Prostate gland (tissue), 2 donors: ENCODE results near the gene ADAMTS20. TPM values are rescaled to one million over a fixed set of nuclear protein-coding genes. Genes with fewer than 3 reads are reported as not detected.
"Not testable (repeated sequence)": the region's sequence is repeated elsewhere in the genome, so short reads cannot be mapped to it uniquely, and the experiment has no call there.

Experiments used
- DNase-seq: peaks from one replicate; pipeline ENCODE4 v3.0.0-alpha.2; 2019; ENCODE audit warnings: low spot score
- H3K27ac ChIP-seq, 2 donors: fragments of 200-600 bp; sonication (generic); 2 replicates each; pipeline ENCODE4 v1.5.1; 2017 to 2019
- H3K27me3 ChIP-seq: fragments of 200-600 bp; sonication (generic); replicated peaks from 2 replicates; pipeline ENCODE4 v1.5.1; 2019; ENCODE audit not compliant: insufficient read depth
- H3K36me3 ChIP-seq, 2 donors: fragments of 200-600 bp; sonication (generic); 1 replicate in 1 of 2; 2 replicates in 1 of 2; pipeline versions ENCODE4 v1.5.1 to v1.8.1; 2017 to 2019
- H3K4me1 ChIP-seq: fragments of 200-600 bp; sonication (generic); replicated peaks from 2 replicates; pipeline ENCODE4 v1.5.1; 2019
- H3K4me3 ChIP-seq, 2 donors: fragments of 200-600 bp; sonication (generic); 2 replicates each; pipeline ENCODE4 v1.5.1; 2017 to 2019
- H3K9me3 ChIP-seq: fragments of 200-600 bp; sonication (generic); 2 replicates; pipeline ENCODE4 v1.5.1; 2017
- POLR2A ChIP-seq: fragments of 450-650 bp; IDR thresholded peaks from one replicate; pipeline ENCODE4 v1.6.1; 2016; ENCODE audit warnings: antibody characterized with exemption, mild to moderate bottlenecking
- POLR2AphosphoS5 ChIP-seq: sonication (generic); formaldehyde crosslinking; IDR thresholded peaks from one replicate; pipeline ENCODE4 v1.6.1; 2017; ENCODE audit warnings: antibody characterized with exemption
- WGBS: methylation state at CpG from one replicate; pipeline ENCODE4 v1.1.5; 2018; 5-methylcytosine and 5-hydroxymethylcytosine counted together
- intact Hi-C: fragments of 100-400 bp; cut with DNase I; formaldehyde crosslinking; loops from one replicate; pipeline ENCODE4 v1.14.2; 2022
- total RNA-seq, 2 donors: library from RNA; depleted of rRNA; stranded (reverse); fragments of >200 nt; gene quantifications; one replicate each; pipeline ENCODE4 v1.1.0, GENCODE V29; 2016
- TF ChIP-seq, protein P1 (sequence below), 4 experiments: fragments of 200-600 bp in 2 of 4; fragments of 450-650 bp in 2 of 4; sonication (generic) in 2 of 4; IDR thresholded peaks; 1 replicate in 3 of 4; 2 replicates in 1 of 4; pipeline ENCODE4 v1.5.1; 2016 to 2019; ENCODE audit warnings: antibody characterized with exemption in 4 of 4, mild to moderate bottlenecking in 2 of 4, moderate library complexity in 2 of 4

The ADAMTS20 gene
- total RNA-seq, 2 donors from 2014 or later, result 0.23 TPM; not detected in 1

GRCh38 chr12:43361031-43361710, 190.8 kb downstream of the ADAMTS20 start:
- no peak for DNase-seq
- WGBS, result 46% methylated on average over 6 of the region's 6 CpGs
- no peaks in the 10 kb centered on the region for H3K36me3 ChIP-seq

DNA sequence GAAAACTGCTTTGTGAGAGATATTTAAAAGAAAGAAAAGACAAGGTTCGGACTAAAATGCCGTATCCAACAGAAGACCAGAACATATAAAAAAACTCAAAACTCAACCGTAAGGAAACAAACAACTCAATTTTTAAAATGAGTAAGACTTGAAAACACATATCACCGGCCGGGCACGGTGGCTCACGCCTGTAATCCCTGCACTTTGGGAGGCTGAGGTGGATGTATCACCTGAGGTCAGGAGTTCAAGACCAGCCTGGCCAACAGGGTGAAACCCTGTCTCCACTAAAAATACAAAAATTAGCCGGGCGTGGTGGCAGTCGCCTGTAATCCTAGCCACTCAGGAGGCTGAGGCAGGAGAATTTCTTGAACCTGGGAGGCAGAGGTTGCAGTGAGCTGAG, 192.0 kb downstream of the ADAMTS20 start:
- H3K27me3 ChIP-seq, intact Hi-C loops, H3K36me3 ChIP-seq, H3K27ac ChIP-seq, H3K4me3 ChIP-seq, H3K9me3 ChIP-seq, DNase-seq, H3K4me1 ChIP-seq: not testable (repeated sequence)
- 98% methylated on average over 10 of the region's 10 CpGs for WGBS

More at GRCh38 chr12:43361031-43361710, 190.8 kb downstream of the ADAMTS20 start:
- H3K27me3 ChIP-seq, result no peaks in the 10 kb centered on the region
- no peak for TF ChIP-seq POLR2AphosphoS5
- no peak for TF ChIP-seq POLR2A
- TF ChIP-seq, protein P1, sequence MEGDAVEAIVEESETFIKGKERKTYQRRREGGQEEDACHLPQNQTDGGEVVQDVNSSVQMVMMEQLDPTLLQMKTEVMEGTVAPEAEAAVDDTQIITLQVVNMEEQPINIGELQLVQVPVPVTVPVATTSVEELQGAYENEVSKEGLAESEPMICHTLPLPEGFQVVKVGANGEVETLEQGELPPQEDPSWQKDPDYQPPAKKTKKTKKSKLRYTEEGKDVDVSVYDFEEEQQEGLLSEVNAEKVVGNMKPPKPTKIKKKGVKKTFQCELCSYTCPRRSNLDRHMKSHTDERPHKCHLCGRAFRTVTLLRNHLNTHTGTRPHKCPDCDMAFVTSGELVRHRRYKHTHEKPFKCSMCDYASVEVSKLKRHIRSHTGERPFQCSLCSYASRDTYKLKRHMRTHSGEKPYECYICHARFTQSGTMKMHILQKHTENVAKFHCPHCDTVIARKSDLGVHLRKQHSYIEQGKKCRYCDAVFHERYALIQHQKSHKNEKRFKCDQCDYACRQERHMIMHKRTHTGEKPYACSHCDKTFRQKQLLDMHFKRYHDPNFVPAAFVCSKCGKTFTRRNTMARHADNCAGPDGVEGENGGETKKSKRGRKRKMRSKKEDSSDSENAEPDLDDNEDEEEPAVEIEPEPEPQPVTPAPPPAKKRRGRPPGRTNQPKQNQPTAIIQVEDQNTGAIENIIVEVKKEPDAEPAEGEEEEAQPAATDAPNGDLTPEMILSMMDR (IDR thresholded peaks at IDR 0.05), result no peak
- H3K4me3 ChIP-seq, result no peak overlapping the region
- H3K4me1 ChIP-seq, result no peaks in the 10 kb centered on the region
- no peaks in the 10 kb centered on the region for H3K9me3 ChIP-seq
- intact Hi-C loops, result no loop called here
- no peak overlapping the region for H3K27ac ChIP-seq

- no peaks in the 10 kb centered on the region for H3K9me3 ChIP-seq
- H3K27me3 ChIP-seq, result no peaks in the 10 kb centered on the region
- H3K4me1 ChIP-seq, result no peaks in the 10 kb centered on the region
- H3K27ac ChIP-seq, result no peak overlapping the region
- H3K4me3 ChIP-seq, result no peak overlapping the region
- TF ChIP-seq POLR2A (no peak), POLR2AphosphoS5 (no peak)
- TF ChIP-seq, protein P1 (IDR thresholded peaks at IDR 0.05), result no peak
- H3K36me3 ChIP-seq, result no peaks in the 10 kb centered on the region
- intact Hi-C loops, result no loop called here
- DNase-seq, result no peak
- WGBS, result 97% methylated on average over 1 of the region's 1 CpG
Measured at GRCh38 chr12:43357141-43357540, 194.9 kb downstream of the ADAMTS20 start.

- TF ChIP-seq POLR2AphosphoS5, result no peak
- TF ChIP-seq POLR2A, result no peak
- TF ChIP-seq, protein P1 (IDR thresholded peaks at IDR 0.05), result no peak
- Histone ChIP-seq H3K4me3 (no peak overlapping the region), H3K4me1 (no peaks in the 10 kb centered on the region), H3K9me3 (no peaks in the 10 kb centered on the region), H3K27ac (no peak overlapping the region), H3K27me3 (no peaks in the 10 kb centered on the region), H3K36me3 (no peaks in the 10 kb centered on the region)
- 92% methylated on average over 3 of the region's 3 CpGs for WGBS
- DNase-seq, result no peak
- intact Hi-C loops, result no loop called here
Measured at GRCh38 chr12:43352001-43352400, 200.0 kb downstream of the ADAMTS20 start.

DNA sequence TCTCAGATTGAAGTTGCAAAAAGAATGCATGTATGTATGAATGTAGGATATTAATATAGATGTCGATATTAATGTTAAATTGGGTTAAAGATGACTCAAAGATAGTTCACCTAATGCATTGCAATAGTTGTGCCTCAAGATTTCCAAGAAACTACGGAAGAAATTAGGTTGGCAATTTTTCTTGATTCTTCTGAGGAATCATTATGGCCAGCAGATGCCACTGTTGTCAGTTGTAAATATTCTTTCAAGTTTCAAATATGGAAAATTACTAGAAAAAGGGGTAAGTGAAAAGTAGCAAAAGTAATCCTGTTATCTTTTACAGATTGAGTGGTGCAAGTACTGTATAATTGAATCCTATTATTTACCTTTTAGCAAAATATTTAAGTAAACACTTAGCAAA, 202.1 kb downstream of the ADAMTS20 start:
- Histone ChIP-seq H3K4me3 (no peak overlapping the region), H3K4me1 (no peaks in the 10 kb centered on the region), H3K27me3 (no peaks in the 10 kb centered on the region), H3K36me3 (no peaks in the 10 kb centered on the region), H3K9me3 (no peaks in the 10 kb centered on the region), H3K27ac (no peak overlapping the region)
- intact Hi-C loops, result no loop called here
- WGBS, result 62% methylated on average over 2 of the region's 2 CpGs
- TF ChIP-seq, protein P1 (IDR thresholded peaks at IDR 0.05), result peak in 1 of 4 experiments; percentile 12
- TF ChIP-seq POLR2AphosphoS5, result no peak
- no peak for DNase-seq
